Smooth muscle cell of the pulmonary artery (primary cell): ENCODE measurements around the gene PDGFA. TPM values are rescaled to one million over a fixed set of nuclear protein-coding genes. Genes with fewer than 3 reads are reported as not detected.

Experiments
- total RNA-seq: library from RNA; depleted of rRNA; stranded (reverse); fragments of >200 nt; gene quantifications from 2 replicates; pipeline ENCODE4 v1.2.3, GENCODE V29; 2014

The PDGFA gene
- total RNA-seq: 61.0 and 91.5 TPM in 2 replicates

DNA sequence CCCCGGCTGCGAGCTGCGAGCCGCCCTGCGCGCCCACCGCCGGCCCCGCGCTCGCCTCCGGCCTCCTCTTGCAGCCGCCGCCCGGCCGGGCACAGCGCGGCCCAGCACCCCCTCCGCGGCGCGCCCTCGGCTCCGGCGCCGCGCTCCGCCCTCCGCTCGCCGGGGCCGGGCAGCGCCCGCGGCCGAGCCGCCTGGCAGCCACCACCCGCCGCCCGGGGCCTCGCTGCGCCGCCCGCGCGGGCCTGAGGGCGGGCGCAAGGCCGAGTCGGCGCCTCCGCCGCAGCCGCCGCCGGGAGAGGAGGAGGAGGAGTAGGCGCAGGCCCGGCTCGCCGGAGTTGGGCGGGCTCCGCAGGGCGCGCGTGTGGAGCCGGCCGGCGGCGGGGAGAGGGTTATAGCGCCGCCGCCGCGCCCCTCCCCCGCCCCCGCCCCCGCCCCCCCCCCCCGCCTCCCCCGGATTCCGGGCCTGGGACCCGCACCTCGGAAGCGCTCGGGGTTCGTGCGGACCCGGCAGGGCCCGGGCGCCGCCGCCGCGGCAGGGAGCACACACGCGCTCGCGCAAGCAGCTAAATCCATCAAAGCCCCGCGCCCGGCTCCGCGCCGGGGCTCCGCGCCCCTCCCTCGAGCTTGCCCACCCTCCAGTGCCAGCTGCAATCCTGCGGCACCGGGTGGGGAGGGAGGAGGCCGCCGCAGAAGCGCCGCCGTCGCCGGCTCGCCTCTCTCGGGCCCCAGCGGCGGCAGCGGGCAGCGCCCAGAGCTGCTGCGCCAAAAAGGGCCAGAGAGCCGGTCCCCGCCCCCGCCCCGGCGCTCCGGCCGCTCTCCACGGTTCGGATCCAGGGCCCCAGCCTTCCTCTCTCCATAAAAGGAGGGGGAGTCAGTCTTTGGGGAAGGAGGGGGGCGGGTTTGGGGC lies at the start of gene PDGFA:
Gene PDGFA (minus strand): TSS at position 363 of the 907 bp plus-strand sequence. CDS start 845 bp downstream, outside the sequence.

Other genes starting within 250 kb of the PDGFA start
- not detected in 2 replicates for gene FOXL3, start 229.7 kb downstream of the PDGFA start, total RNA-seq
- 17.8 and 24.1 TPM in 2 replicates for gene DNAAF5, start 206.9 kb upstream of the PDGFA start, total RNA-seq
- 20.9 and 23.3 TPM in 2 replicates for gene PRKAR1B, start 207.4 kb upstream of the PDGFA start, total RNA-seq